NOMO-1 treated with DMSO at 0.1 percent for 48 hours (cell line): ENCODE measurements around the gene MOB2.
"Not testable (repeated sequence)": the region's sequence is repeated elsewhere in the genome, so short reads cannot be mapped to it uniquely, and the experiment has no call there.

Source experiments
- DNase-seq: peaks from one replicate; lab custom pipeline; 2025; ENCODE audit not compliant: unreplicated experiment; lab: John Stamatoyannopoulos, UW

The MOB2 gene

DNA sequence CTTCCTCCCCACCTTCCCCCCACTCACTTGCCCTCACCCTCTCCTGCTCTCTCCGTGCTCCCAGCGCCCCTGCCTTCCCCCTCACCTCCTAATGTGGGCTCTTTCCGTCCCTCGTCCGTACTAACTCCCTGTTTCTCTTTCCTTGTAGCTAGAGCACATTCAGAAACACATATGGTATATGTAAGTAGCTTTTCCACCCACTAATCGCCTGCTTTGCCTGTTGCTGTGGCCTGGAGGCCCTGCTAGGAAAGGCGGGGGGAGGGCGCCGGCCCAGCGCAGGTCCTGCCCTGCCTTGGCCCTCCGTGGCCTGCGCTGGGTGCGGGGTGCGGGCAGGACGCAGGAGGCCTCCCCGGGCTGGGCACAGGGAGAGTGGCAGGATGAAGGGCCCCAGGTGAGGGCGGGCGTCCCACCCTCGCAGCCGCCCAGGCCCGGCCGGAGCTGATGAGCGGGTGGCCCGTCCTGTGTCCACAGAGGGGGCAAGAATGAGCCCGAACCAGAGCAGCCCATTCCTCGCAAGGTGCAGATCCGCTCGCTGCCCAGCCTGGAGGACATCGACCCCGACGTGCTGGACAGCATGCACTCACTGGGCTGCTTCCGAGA lies 41.7 kb downstream of the MOB2 start:
- no peak for DNase-seq

DNA sequence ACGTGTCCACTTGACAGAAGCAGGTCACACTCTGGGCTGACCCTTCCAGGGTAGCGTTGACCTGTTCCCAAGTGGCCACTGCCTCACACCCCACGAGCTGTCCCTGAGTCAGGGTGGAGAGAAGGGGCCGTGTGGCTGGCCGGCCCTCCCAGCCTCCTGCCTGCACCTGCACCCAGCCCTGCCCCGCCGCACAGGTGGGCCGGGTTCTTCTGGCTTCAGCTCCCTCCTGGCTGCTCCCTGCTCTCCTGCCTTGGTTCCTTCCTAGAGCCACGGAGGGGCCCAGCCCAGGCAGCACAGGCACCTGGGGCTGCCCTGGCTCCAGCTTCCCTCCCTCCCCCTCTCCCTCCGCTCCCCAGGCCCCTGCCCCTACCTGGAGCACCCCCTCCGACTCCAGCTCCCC lies 42.3 kb downstream of the MOB2 start:
- DNase-seq: no peak

DNA sequence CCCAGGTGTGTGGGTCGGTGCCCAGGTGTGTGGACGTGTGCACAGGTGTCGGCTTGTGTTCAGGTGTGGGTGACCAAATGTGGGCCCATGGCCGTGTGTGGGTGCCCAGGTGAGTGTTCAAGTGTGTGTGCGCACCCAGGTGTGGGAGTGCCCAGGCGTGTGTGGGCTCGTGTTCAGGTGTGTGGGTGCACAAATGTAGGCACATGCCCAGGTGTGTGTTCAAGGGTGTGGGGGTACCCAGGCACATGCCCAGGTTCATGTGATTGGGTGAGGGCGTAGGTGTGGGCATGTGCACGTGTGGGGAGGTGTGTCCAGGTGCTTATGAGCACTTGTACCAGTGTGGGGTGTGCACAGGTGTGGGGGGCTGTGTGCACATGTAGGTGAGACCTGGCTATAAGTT lies 42.8 kb downstream of the MOB2 start:
- DNase-seq: no peak

DNA sequence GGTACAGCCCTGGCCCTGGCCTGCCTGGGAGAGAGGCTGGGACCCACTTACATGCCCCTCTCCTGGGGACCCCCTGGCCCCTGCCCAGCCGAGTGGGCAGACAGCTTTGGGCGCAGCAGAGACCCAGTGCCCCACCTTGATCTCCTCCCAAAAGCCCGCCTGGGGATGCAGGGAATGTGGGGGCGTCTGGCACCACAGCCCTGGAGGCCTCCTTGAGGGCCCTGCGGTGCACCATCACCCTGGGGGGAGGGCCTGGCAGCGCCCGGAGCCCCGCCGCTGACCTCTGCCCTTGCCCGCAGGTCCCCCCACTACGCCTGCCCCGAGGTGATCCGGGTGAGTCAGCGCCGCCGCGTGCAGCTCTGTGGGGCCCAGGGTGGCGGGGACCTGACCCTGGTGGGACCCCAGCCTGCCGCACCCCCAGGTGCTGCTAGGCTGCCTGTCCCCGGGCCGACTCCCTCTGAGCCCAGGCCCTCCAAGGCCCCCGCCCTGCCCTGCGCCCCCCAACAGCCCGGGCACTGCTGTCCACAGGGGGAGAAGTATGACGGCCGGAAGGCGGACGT lies 43.7 kb downstream of the MOB2 start:
- no peak for DNase-seq

DNA sequence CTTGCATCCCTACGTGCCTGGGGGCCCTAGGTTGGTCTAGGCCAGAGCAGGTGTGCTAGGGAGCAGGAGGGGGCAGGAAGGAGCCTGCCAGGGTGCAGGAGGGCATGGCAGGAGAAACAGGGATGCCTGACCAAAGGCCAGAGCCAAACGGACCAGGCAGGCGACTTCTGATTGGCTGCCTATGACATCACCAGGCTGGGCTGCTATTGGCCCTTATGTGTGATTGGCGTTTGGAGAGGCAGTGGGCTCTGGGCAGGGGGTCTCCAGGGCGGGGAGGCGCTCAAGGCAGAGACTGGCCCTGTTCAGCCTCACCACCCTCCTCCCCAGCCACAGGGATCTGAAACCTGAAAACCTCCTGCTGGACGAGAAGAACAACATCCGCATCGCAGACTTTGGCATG lies 44.4 kb downstream of the MOB2 start:
- no peak for DNase-seq

DNA sequence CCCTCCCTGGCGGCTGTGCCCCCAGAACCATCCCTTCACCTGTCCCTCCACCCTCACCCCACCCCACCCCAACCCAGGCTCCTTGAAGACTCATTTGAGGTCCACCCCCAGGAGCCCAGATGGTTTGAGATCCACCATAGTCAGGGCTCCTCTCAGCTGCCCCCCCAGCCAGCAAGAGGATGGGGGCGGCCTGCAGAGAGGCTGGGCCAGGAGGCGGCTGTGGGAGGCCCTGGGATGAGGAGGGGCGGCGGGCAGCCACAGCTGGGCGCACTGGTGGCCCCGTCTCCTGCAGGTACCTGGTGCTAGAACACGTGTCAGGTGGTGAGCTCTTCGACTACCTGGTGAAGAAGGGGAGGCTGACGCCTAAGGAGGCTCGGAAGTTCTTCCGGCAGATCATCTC lies 46.1 kb downstream of the MOB2 start:
- DNase-seq: no peak

DNA sequence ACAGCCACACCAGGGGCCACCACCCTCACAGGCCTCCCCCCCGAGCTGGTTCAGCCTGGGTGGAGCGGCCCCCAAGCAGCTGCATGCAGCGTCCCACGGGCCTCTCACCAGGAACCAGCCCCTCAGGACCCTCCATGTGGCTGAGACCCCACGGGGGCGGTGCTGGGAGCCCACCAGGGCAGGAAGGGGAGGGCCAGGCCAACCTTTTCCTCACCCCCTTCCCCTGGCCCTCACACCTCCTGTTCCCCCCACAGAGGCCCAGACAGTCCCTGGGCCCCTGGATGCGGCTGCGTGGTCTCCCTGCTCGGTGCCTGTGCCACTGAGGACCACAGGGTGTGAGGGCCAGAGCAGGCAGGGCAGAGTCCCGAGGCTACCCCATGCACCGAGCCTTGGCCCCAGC lies 46.5 kb downstream of the MOB2 start:
- DNase-seq: no peak

DNA sequence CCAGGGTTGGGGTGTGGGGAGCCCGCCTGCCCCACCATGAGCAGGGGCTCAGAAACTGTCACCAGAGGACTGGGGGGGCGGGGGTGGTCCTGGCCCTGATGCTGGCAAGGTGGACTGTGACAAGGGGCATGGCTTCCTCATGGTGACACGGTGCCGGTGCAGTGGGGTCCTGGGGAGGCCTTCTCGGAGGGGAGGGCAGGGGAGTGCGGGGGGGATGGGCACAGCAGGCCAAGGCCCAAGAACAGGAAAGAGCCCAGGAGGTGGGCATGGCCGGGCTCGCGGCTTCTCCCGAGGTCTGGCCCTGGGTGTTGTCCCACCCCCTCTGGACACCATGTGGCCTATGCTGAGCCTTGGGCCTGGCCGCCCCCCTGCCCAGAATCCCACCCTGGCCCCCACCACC lies 47.2 kb downstream of the MOB2 start:
- no peak for DNase-seq

DNA sequence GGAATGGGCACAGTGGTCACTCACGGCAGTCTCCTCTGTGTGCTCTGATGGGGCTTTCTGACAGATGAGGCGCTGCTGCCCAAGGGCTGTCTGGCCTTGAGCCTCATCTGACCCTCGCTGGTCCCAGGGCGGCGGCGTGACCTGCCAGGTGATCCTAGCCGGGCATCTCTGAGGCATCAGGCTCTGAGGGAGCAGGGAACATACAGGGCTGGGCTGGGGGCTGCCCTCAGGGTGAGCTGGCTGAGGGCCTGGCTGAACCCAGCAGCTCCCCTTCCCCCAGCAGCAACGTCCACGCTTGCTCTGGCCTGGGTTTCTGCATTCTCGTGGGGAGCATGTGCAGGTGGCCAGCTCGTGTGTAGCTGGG lies 47.6 kb downstream of the MOB2 start:
- DNase-seq: no peak

DNA sequence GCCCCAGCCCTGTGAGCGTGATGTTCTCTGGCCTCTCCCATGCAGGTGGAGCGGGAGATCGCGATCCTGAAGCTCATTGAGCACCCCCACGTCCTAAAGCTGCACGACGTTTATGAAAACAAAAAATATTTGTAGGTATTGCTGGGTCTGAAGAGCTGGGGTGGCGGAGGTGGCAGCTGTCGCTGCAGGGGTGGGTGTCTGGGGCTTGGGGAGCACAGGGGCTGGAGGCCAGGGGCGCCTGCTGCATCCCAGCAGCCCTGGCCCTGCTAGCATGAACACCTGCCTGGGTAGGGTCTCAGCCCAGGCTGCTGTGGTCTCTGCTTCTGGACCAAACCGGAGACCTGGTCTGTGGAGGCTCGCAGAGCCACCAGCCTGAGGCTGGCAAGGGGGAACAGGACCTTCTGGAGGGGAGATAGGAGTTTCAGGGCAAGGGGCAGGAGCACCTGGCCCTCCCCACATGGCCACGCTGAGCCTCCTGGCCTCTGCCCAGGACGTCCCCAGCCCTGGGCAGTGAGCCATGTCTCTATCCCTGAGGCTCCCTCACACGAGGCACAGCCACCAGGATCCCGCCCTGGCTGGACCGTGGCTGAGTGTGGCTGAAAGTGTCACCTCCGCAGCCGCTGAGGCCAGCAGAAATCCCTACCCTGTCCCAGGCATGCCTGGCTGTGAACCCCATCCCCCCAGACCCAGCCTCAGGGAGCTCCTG lies 48.2 kb downstream of the MOB2 start:
- no peak for DNase-seq

DNA sequence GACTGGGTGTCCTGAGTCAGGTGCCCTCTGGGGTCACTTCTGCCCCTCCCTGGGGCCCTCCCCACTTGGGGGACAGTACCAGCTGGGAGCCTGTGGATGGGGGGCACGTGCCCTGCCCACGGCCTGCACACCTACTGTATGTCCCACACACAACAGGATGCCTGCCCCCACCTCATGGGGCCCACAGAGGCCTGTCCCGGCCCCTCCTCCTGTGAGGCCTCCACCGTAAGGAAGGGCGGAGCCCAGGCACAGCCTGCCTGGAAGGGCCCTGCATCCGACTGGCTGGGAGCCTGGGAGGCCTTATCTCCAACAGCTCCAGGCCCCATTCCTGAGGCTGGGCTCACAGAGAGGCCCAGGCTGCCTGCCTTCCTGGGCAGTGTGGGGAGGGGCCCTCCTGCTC lies 49.1 kb downstream of the MOB2 start:
- DNase-seq: no peak

DNA sequence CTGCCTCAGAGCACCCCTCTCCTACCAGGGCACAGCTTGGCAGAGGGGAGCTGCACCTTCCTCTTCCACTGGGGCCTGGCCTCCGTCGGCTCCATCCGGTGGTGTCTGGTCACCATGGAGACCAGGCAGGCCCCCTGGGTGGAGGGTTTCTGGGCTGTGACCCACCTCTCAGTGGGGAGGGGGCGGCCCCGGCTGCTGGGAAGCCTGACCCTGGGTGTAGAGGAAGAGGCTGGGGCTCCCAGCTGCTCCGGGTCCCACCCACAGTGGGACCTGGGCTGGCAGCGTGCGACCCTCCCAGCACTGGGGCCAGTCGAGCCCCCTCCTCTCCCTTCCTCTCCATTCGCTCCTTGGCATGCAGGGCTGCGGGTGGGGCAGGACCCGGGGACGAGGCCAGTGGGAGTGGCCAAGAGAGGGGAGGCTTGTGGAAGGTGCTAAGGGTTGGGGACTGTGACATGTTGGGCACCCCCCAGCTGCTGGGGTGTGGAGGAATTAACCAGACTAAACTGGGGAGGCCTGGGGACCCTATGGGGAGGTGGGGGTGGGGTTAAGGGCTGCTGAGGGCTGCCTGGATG lies 50.0 kb downstream of the MOB2 start:
- no peak for DNase-seq

DNA sequence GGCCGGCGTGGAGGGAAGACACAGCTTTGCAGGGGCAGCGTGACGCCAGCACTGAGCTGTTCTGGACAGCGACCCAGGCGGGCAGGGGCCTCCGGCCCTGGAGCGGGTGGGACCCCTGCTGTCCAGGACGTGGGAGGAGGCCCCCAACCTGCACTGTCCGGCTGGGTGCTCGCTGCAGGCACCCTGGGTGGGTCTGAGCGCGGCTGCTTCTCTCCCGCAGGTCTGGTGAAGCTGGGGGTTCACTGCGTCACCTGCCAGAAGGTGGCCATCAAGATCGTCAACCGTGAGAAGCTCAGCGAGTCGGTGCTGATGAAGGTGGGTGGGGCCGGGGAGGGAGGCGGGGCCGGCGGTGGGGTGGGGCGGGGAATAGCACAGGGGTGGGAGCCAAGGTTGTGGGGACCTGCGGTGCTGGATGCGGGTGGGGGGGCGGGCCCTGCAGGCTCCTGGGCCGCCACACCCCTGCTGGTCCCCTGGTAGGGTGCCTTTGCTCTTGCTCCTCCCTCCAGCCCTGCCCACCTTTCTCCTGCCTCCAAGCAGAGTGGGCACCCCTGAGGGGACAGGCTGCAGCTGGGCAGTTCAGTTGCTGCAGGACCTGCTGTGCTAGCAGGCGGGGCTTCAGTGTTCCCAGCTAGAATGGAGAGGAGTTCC lies 50.6 kb downstream of the MOB2 start:
- DNase-seq: no peak

DNA sequence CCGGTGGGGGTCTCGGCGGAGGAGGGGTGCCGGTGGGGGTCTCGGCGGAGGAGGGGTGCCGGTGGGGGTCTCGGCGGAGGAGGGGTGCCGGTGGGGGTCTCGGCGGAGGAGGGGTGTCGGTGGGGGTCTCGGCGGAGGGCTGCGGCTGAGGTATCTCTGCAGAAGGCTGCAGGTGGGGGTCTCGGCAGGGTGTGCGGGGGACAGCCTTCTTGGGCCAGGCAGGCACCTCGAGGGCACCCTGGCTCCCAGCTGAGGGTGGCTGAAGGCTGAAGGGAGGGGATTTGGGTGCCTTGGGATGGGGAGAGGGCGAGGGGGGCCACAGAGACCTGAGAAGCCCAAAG lies 51.1 kb downstream of the MOB2 start:
- not testable (repeated sequence) for DNase-seq

DNA sequence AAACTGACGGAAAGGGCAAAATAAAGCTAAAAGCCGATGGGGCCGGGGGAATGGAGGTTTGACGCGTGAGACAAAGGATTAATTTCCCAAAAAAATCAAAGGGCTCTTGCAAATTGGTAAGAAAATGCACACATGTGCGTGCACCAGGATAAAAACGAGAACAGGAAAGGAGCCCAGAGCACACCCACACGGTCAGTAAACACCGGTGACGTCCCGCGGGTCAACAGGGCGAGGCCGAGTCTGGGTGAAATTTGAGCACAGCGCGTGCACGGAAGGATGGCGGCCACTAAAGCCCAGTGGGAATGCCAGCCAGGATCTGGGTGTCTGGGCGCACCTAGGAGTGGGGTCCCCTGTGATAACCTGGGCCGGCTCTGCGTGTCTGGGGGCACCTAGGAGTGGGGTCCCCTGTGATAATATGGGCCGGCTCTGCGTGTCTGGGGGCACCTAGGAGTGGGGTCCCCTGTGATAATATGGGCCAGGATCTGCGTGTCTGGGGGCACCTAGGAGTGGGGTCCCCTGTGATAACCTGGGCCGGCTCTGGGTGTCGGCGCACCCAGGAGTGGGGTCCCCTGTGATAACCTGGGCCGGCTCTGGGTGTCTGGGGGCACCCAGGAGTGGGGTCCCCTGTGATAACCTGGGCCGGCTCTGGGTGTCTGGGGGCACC lies 52.5 kb downstream of the MOB2 start:
- DNase-seq: no peak

DNA sequence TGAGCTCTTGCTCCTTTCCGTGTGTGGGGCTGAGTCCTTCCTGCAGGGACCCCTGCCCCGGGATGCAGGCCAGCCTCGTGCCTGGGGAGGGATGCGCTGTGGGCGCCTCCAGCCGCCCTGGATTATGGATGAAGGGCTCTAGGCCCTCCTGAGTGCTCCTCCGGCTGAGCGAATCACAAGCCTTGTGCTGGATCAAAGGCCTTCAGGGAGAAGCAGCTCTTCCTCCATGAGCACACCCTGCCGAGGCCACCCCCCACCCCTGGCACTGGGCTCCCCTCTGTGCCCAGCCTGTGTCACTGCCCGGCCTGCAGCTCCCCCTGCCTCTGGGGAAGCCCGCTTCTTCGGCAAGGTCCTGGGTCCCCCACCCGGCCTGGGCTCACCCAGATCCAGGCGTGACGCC lies 53.0 kb downstream of the MOB2 start:
- no peak for DNase-seq

DNA sequence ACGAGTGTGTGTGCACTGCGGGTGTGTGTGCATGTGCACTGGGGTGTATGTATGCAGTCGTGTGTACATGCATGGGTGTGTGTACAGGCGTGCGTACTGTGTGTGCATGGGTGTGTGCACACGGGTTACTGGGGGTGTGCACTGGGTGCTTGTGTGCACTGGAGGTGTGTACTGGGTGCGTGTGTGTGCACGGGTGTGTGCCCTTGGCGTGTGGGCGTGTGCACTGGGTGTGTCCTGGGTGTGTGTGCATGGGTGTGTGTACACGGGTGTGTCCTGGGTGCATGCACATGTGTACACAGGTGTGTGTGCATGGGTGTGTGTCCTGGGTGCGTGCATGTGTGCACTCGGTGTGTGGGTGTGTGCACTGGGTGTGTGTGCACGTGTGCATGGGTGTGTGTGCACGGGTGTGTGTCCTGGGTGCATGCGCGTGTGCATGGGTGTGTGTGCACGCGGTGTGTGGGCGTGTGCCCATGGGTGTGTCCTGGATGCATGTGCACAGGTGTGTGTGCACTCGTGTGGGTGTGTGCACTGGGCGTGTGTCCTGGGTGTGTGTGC lies 57.7 kb downstream of the MOB2 start:
- DNase-seq: no peak

DNA sequence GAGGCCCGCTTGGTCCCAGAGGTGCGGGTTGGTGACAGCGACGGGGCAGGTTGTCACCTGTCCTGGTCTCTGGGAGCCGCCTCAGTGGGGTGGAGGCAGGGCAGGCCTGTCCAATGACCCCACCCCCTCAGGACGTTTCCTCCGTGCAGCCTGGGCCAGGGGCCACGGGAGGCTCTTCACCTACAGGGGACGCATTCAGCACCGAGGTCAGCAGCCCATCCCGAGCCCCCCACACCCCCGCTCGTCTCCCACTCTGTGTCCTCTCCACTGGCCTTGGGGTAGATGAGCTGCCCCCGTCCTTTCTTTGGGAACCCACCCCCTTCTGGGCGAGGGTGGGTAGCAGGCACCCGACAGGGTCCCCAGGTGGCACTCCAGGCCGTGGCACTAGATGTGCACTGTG lies 61.1 kb downstream of the MOB2 start:
- no peak for DNase-seq

DNA sequence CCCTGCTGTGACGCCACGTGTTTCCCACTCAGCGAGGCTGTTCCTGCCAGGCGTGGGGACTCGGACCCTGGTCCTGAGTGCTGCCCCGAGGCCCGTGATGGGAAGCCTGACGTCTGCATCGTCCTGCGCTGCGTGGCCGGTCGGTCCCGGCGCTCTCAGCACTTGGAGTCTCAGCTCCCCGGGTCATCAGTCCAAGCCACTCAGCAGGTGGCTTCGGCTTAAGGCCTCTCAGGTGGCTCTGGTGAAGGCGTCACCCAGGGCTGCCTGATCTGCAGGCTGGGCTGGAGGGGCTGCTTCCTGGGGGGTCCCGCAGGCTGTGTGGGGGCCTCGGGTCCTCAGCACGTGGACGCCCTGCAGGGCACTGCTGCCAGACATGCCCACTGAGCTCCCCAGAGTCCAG lies 61.6 kb downstream of the MOB2 start:
- no peak for DNase-seq

DNA sequence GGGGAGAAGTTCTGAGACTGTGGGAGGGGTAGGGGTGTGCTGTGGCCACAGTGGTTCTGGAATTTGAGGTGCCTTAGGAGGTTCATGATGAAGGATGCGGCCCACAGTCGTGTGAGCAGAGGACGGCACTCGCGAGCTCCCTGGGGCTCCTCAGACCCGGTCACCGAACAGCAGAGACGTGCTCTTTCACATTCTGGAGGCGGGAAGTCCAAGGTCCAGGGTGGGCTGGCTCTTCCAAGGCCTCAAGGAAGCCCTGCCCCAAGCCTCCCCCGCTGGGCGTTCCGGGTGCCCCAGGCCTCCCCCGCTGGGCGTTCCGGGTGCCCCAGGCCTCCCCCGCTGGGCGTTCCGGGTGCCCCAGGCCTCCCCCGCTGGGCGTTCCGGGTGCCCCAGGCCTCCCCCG lies 63.2 kb downstream of the MOB2 start:
- DNase-seq: not testable (repeated sequence)

DNA sequence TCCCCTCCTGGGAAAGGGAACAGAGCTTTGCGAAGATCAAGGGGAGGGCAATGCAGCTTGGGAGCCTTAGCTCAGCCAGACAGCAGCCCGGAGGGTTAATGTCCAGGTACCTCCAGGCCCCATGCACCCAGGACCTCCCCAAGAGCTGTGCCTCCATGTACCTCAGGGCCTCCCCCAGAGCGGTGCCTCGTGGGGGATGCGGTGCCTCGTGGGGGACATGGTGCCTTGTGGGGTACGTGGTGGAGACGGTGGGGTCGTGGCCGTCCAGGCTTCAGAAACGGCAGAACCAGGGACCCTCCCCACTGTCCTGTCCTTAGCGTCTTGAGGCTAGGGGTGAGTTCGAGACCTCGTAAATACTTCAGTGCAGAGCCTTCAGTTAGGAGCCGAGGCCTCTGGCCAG lies 63.6 kb downstream of the MOB2 start:
- DNase-seq: no peak
